ENCODE measurements around the gene CCBE1.

Gene CCBE1

DNA sequence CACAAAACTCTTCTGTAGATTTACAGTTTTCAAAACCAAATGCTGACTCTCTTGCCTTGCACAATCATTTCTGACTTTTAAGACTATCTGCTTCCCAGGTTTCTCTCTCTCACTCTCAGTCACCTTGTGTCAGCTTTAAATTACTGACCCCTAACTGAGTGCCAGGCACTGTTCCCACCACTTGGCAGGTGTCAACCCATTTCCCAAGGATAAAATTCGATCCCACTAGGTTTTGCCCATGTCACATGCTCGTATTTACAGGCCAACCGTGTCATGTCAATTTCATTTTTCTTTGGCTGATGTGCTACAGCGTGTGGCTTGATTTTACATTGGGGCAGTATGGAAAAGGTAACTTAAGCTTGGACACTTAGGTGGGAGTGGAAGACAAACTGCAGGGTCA, 312.0 kb downstream of the CCBE1 start:
- no peak for DNase-seq

DNA sequence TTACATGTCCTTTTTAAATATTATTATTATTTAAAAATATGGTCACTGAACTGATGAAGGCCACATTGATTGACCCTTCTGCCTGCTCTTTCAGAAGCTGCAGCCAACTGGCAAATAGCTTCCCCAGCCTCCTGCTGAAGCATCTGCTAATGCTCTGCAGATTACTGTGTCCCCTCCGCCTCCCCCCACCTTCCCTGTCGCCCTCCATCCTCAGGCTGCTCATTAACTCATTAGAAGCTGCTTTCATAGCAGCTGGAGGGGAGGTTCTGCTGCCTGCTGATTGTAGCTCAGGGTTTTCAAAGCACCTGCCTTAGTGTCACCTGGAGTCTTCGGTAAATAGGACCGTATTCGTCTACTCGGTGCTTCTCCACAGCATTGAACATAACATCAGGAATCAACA, 313.4 kb downstream of the CCBE1 start:
- no peak for DNase-seq

DNA sequence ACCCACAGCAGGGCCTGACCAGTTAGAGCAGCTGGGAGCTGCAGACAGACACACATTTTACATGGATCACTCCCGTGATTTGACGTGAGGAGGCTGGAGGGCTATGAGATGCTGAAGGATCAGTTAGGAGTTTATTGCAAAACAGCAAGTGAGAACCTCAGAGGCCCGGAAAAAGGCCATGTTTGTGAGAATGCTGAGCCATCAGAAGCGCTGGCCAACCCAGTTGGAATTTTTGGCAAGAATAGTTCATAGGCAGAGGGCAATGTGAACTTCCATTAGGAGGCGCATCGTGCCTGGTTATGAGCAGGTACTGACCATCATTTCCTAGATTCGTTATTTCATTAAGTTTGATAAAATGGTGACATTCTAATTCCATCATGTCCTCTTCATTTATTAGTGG, 314.8 kb downstream of the CCBE1 start:
- DNase-seq: no peak

GRCh38 chr18:59381949-59382348, 315.3 kb downstream of the CCBE1 start:
- DNase-seq: no peak

All from fibroblast of skin of abdomen (primary cell).